K562 (cell line): ENCODE data around the gene SAMD14. TPM values are rescaled to one million over a fixed set of nuclear protein-coding genes. Genes with fewer than 3 reads are reported as not detected.

ENCODE experiments used
- IFI16 ChIP-seq: fragments of 250-450 bp; sonication (Bioruptor Pico); IDR thresholded peaks from 2 replicates; pipeline ENCODE4 v2.1.2; 2022; ENCODE audit warnings: mild to moderate bottlenecking, inconsistent platforms
- TAF9B ChIP-seq: fragments of 450-650 bp; IDR thresholded peaks from 2 replicates; pipeline ENCODE4 v1.6.1; 2018; ENCODE audit warnings: mild to moderate bottlenecking; ENCODE audit not compliant: partially characterized antibody
- TSC22D4 ChIP-seq: fragments of 450-650 bp; IDR thresholded peaks from 2 replicates; pipeline ENCODE4 v1.6.1; 2016; ENCODE audit warnings: missing genetic modification characterization, missing biosample characterization, control low read depth
- ZBTB1 ChIP-seq: sonication (generic); formaldehyde crosslinking; IDR thresholded peaks from 2 replicates; pipeline ENCODE4 v1.8.1; 2023; ENCODE audit warnings: missing genetic modification reagents, low read depth, mild to moderate bottlenecking, borderline replicate concordance
- ZNF347 ChIP-seq: fragments of 450-650 bp; formaldehyde crosslinking; IDR thresholded peaks from 2 replicates; pipeline ENCODE4 v1.4.0; 2020; ENCODE audit warnings: low read depth, mild to moderate bottlenecking, moderate library complexity
- ZNF445 ChIP-seq: fragments of 250-450 bp; sonication (Bioruptor Pico); IDR thresholded peaks from 2 replicates; pipeline ENCODE4 v1.4.0; 2020; ENCODE audit warnings: low read depth, mild to moderate bottlenecking, moderate library complexity
- ZNF695 ChIP-seq: fragments of 450-650 bp; formaldehyde crosslinking; IDR thresholded peaks from 2 replicates; pipeline ENCODE4 v1.4.0; 2020; ENCODE audit warnings: mild to moderate bottlenecking, moderate library complexity
- ZNF766 ChIP-seq: fragments of 200-800 bp; sonication (Bioruptor generic); conservative IDR thresholded peaks from 2 replicates; pipeline ENCODE4 v1.6.1; 2016; ENCODE audit warnings: missing genetic modification characterization, missing compliant biosample characterization
- polyA plus RNA-seq, 8 experiments: library from polyadenylated mRNA; depleted of rRNA in 4 of 8; stranded (reverse) in 5 of 8; unstranded in 3 of 8; fragments of >200 nt; fragmentation: Nextera tagmentation in 2 of 8; fragmentation: Illumina TruSeq in 1 of 8; extraction: Ambion mirVana in 2 of 8; extraction: Trizol in 1 of 8; gene quantifications; 2 replicates each; pipeline versions ENCODE4 v1.2.1 to v1.2.3, GENCODE V29; 2011 to 2014; ENCODE audit warnings: inconsistent platforms in 1 of 8, missing spikeins in 1 of 8
- total RNA-seq, 7 experiments: library from RNA; depleted of rRNA in 6 of 7; stranded (reverse); fragments of >200 nt in 6 of 7; fragmentation: Illumina TruSeq in 2 of 7; extraction: Trizol in 2 of 7; gene quantifications; 2 replicates each; pipeline versions ENCODE4 v1.2.1 to v1.2.3, GENCODE V29; 2011 to 2021; ENCODE audit warnings: low replicate concordance in 1 of 7
- TF ChIP-seq, protein P1 (sequence below): sonication (generic); formaldehyde crosslinking; IDR thresholded peaks from 2 replicates; pipeline ENCODE4 v1.8.0; 2022; ENCODE audit warnings: mild to moderate bottlenecking, missing genetic modification reagents
- TF ChIP-seq, protein P2 (sequence below): fragments of 200-600 bp; sonication (generic); IDR thresholded peaks from one replicate; pipeline ENCODE4 v1.6.1; 2012; ENCODE audit warnings: mild to moderate bottlenecking, low read depth, low read length, inconsistent platforms
- TF ChIP-seq, protein P3 (sequence below): fragments of 200-400 bp; formaldehyde crosslinking; IDR thresholded peaks from 2 replicates; pipeline ENCODE4 v1.6.1; 2017; ENCODE audit warnings: mild to moderate bottlenecking, low read depth, low read length, moderate library complexity

Gene SAMD14
- total and polyA plus RNA-seq, 9 of the 15 experiments (the other 6 are each of a cell fraction or from before 2014, with no cell fraction given): 0.04 to 0.07 TPM; not detected in 7

DNA sequence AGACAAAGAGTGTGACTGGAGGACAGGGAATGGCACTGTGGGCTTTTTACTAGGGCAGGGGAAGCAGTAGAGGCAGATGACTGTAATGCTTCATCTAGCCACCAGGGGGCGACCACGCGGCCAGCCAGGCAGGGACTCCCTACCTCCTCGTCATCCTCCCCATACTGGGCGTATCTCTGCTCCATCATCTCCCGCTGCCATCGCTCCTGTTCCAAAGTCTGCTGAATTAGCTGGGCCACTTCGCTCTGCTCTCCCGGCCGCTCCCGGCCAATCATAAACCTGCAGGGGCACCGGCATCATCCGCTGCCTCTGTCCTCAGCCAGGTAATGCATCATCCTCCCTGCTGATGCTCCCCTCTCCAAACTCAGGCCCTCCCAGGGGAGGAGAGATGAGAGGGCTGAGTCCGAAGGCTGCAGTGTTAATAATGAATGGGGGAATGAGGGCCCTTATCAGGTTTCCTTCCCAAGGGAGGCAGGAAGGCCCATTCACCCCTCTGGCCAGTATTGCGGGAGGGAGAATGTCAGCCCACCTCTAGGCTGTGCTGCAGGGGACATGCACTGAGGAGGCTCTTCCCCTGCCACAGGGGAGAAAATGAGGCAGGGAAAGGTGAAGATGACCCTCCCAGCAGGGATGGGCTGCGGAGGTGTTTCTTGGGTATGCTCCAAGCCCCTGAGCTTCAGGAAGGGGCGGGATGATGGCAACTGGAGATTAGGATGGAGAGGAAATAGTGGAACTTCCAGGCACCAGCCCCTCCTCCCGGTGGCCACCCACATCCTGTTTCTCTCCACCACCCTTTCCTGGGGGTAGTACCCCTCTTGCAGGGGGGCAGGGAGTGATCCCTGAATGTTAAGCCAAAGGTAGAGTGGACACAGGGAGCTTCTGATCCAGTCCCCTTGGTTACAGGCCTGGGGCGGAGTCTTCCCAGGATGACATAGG is 10.3 kb upstream of the SAMD14 start (continued):
- TF ChIP-seq, protein P1, sequence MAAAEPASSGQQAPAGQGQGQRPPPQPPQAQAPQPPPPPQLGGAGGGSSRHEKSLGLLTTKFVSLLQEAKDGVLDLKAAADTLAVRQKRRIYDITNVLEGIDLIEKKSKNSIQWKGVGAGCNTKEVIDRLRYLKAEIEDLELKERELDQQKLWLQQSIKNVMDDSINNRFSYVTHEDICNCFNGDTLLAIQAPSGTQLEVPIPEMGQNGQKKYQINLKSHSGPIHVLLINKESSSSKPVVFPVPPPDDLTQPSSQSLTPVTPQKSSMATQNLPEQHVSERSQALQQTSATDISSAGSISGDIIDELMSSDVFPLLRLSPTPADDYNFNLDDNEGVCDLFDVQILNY (CRISPR knock-in tag): no peak
- TF ChIP-seq ZNF695 (CRISPR knock-in tag): no peak
- no peak for TF ChIP-seq IFI16 (CRISPR knock-in tag)
- TF ChIP-seq TAF9B: no peak
- no peak for TF ChIP-seq TSC22D4
- TF ChIP-seq, protein P2, sequence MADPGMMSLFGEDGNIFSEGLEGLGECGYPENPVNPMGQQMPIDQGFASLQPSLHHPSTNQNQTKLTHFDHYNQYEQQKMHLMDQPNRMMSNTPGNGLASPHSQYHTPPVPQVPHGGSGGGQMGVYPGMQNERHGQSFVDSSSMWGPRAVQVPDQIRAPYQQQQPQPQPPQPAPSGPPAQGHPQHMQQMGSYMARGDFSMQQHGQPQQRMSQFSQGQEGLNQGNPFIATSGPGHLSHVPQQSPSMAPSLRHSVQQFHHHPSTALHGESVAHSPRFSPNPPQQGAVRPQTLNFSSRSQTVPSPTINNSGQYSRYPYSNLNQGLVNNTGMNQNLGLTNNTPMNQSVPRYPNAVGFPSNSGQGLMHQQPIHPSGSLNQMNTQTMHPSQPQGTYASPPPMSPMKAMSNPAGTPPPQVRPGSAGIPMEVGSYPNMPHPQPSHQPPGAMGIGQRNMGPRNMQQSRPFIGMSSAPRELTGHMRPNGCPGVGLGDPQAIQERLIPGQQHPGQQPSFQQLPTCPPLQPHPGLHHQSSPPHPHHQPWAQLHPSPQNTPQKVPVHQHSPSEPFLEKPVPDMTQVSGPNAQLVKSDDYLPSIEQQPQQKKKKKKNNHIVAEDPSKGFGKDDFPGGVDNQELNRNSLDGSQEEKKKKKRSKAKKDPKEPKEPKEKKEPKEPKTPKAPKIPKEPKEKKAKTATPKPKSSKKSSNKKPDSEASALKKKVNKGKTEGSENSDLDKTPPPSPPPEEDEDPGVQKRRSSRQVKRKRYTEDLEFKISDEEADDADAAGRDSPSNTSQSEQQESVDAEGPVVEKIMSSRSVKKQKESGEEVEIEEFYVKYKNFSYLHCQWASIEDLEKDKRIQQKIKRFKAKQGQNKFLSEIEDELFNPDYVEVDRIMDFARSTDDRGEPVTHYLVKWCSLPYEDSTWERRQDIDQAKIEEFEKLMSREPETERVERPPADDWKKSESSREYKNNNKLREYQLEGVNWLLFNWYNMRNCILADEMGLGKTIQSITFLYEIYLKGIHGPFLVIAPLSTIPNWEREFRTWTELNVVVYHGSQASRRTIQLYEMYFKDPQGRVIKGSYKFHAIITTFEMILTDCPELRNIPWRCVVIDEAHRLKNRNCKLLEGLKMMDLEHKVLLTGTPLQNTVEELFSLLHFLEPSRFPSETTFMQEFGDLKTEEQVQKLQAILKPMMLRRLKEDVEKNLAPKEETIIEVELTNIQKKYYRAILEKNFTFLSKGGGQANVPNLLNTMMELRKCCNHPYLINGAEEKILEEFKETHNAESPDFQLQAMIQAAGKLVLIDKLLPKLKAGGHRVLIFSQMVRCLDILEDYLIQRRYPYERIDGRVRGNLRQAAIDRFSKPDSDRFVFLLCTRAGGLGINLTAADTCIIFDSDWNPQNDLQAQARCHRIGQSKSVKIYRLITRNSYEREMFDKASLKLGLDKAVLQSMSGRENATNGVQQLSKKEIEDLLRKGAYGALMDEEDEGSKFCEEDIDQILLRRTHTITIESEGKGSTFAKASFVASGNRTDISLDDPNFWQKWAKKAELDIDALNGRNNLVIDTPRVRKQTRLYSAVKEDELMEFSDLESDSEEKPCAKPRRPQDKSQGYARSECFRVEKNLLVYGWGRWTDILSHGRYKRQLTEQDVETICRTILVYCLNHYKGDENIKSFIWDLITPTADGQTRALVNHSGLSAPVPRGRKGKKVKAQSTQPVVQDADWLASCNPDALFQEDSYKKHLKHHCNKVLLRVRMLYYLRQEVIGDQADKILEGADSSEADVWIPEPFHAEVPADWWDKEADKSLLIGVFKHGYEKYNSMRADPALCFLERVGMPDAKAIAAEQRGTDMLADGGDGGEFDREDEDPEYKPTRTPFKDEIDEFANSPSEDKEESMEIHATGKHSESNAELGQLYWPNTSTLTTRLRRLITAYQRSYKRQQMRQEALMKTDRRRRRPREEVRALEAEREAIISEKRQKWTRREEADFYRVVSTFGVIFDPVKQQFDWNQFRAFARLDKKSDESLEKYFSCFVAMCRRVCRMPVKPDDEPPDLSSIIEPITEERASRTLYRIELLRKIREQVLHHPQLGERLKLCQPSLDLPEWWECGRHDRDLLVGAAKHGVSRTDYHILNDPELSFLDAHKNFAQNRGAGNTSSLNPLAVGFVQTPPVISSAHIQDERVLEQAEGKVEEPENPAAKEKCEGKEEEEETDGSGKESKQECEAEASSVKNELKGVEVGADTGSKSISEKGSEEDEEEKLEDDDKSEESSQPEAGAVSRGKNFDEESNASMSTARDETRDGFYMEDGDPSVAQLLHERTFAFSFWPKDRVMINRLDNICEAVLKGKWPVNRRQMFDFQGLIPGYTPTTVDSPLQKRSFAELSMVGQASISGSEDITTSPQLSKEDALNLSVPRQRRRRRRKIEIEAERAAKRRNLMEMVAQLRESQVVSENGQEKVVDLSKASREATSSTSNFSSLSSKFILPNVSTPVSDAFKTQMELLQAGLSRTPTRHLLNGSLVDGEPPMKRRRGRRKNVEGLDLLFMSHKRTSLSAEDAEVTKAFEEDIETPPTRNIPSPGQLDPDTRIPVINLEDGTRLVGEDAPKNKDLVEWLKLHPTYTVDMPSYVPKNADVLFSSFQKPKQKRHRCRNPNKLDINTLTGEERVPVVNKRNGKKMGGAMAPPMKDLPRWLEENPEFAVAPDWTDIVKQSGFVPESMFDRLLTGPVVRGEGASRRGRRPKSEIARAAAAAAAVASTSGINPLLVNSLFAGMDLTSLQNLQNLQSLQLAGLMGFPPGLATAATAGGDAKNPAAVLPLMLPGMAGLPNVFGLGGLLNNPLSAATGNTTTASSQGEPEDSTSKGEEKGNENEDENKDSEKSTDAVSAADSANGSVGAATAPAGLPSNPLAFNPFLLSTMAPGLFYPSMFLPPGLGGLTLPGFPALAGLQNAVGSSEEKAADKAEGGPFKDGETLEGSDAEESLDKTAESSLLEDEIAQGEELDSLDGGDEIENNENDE: no peak
- TF ChIP-seq, protein P3, sequence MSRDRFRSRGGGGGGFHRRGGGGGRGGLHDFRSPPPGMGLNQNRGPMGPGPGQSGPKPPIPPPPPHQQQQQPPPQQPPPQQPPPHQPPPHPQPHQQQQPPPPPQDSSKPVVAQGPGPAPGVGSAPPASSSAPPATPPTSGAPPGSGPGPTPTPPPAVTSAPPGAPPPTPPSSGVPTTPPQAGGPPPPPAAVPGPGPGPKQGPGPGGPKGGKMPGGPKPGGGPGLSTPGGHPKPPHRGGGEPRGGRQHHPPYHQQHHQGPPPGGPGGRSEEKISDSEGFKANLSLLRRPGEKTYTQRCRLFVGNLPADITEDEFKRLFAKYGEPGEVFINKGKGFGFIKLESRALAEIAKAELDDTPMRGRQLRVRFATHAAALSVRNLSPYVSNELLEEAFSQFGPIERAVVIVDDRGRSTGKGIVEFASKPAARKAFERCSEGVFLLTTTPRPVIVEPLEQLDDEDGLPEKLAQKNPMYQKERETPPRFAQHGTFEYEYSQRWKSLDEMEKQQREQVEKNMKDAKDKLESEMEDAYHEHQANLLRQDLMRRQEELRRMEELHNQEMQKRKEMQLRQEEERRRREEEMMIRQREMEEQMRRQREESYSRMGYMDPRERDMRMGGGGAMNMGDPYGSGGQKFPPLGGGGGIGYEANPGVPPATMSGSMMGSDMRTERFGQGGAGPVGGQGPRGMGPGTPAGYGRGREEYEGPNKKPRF: no peak
- TF ChIP-seq ZNF445 (CRISPR knock-in tag): no peak
- no peak for TF ChIP-seq ZBTB1
- no peak for TF ChIP-seq ZNF766 (CRISPR knock-in tag)
- TF ChIP-seq ZNF347: no peak
